ENCODE results near the gene PLCH1.

PLCH1 gene

GRCh38 chr3:155435821-155436220, 309.1 kb downstream of the PLCH1 start:
- ATAC-seq (ENCODE audit: insufficient read depth, low read depth) (no peak), DNase-seq (no peak)
- no peaks in the 10 kb centered on the region for H3K27me3 ChIP-seq (ENCODE audit: insufficient read depth, low read length, poor library complexity)
- H3K27ac ChIP-seq (ENCODE audit: low read length) = no peak overlapping the region
- no peaks in the 10 kb centered on the region for H3K79me2 ChIP-seq (ENCODE audit: insufficient read depth, low read length)
- no peaks in the 10 kb centered on the region for H4K20me1 ChIP-seq (ENCODE audit: insufficient read depth, low read length)
- H3K4me1 ChIP-seq (ENCODE audit: insufficient read depth, low read length) = no peaks in the 10 kb centered on the region
- H3K9me3 ChIP-seq (ENCODE audit: insufficient read depth, low read length, severe bottlenecking) = no peaks in the 10 kb centered on the region
- H3K4me2 ChIP-seq (ENCODE audit: insufficient read depth, low read length) = no peak overlapping the region
- TF ChIP-seq CTCF (IDR thresholded peaks at IDR 0.05; ENCODE audit: borderline replicate concordance, extremely low read depth, low read length, poor library complexity, severe bottlenecking) (no peak), EZH2 (IDR thresholded peaks at IDR 0.05; ENCODE audit: borderline replicate concordance, low read depth, low read length, severe bottlenecking) (no peak)
- no peaks in the 10 kb centered on the region for H3K36me3 ChIP-seq (ENCODE audit: insufficient read depth, low read length)
- no peak overlapping the region for H3K9ac ChIP-seq (ENCODE audit: low read depth, low read length)
- H2AFZ ChIP-seq (ENCODE audit: low read depth, low read length) = no peak overlapping the region
- no peak overlapping the region for H3K4me3 ChIP-seq (ENCODE audit: low read depth in 1 of 2, low read length in 2 of 2)

GRCh38 chr3:155431856-155432570, 312.9 kb downstream of the PLCH1 start:
- TF ChIP-seq EZH2 (IDR thresholded peaks at IDR 0.05; ENCODE audit: borderline replicate concordance, low read depth, low read length, severe bottlenecking) (no peak), CTCF (IDR thresholded peaks at IDR 0.05; ENCODE audit: borderline replicate concordance, extremely low read depth, low read length, poor library complexity, severe bottlenecking) (no peak)
- DNase-seq = no peak
- H2AFZ ChIP-seq (ENCODE audit: low read depth, low read length) = no peak overlapping the region

GRCh38 chr3:155428563-155428962, 316.3 kb downstream of the PLCH1 start:
- H3K36me3 ChIP-seq (ENCODE audit: insufficient read depth, low read length) = peaks cover 4% of the 10 kb centered on the region; the same call in 1 of the 2 replicates
- H3K9ac ChIP-seq (ENCODE audit: low read depth, low read length) = no peak overlapping the region

More at GRCh38 chr3:155431856-155432570, 312.9 kb downstream of the PLCH1 start:
- H3K27me3 ChIP-seq (ENCODE audit: insufficient read depth, low read length, poor library complexity) = no peaks in the 10 kb centered on the region
- H3K36me3 ChIP-seq (ENCODE audit: insufficient read depth, low read length) = peaks cover 4% of the 10 kb centered on the region; the same call in 1 of the 2 replicates
- no peak overlapping the region for H3K4me2 ChIP-seq (ENCODE audit: insufficient read depth, low read length)
- no peak overlapping the region for H3K27ac ChIP-seq (ENCODE audit: low read length)
- H3K9ac ChIP-seq (ENCODE audit: low read depth, low read length) = no peak overlapping the region
- no peaks in the 10 kb centered on the region for H3K4me1 ChIP-seq (ENCODE audit: insufficient read depth, low read length)
- peaks cover 25% of the 10 kb centered on the region for H3K9me3 ChIP-seq (ENCODE audit: insufficient read depth, low read length, severe bottlenecking)
- H3K79me2 ChIP-seq (ENCODE audit: insufficient read depth, low read length) = no peaks in the 10 kb centered on the region
- H4K20me1 ChIP-seq (ENCODE audit: insufficient read depth, low read length) = no peaks in the 10 kb centered on the region
- no peak for ATAC-seq (ENCODE audit: insufficient read depth, low read depth)
- H3K4me3 ChIP-seq (ENCODE audit: low read depth in 1 of 2, low read length in 2 of 2) = no peak overlapping the region

More at GRCh38 chr3:155428563-155428962, 316.3 kb downstream of the PLCH1 start:
- no peaks in the 10 kb centered on the region for H4K20me1 ChIP-seq (ENCODE audit: insufficient read depth, low read length)
- no peak for ATAC-seq (ENCODE audit: insufficient read depth, low read depth)
- H2AFZ ChIP-seq (ENCODE audit: low read depth, low read length) = no peak overlapping the region
- H3K4me2 ChIP-seq (ENCODE audit: insufficient read depth, low read length) = no peak overlapping the region
- TF ChIP-seq CTCF (IDR thresholded peaks at IDR 0.05; ENCODE audit: borderline replicate concordance, extremely low read depth, low read length, poor library complexity, severe bottlenecking) = no peak
- TF ChIP-seq EZH2 (IDR thresholded peaks at IDR 0.05; ENCODE audit: borderline replicate concordance, low read depth, low read length, severe bottlenecking) = no peak
- H3K27me3 ChIP-seq (ENCODE audit: insufficient read depth, low read length, poor library complexity) = no peaks in the 10 kb centered on the region
- no peak overlapping the region for H3K4me3 ChIP-seq (ENCODE audit: low read depth in 1 of 2, low read length in 2 of 2)
- H3K79me2 ChIP-seq (ENCODE audit: insufficient read depth, low read length) = no peaks in the 10 kb centered on the region
- H3K9me3 ChIP-seq (ENCODE audit: insufficient read depth, low read length, severe bottlenecking) = peaks cover 40% of the 10 kb centered on the region
- no peak overlapping the region for H3K27ac ChIP-seq (ENCODE audit: low read length)
- no peak for DNase-seq
- H3K4me1 ChIP-seq (ENCODE audit: insufficient read depth, low read length) = no peaks in the 10 kb centered on the region

All from DND-41 (cell line).